GM15510 (cell line): ENCODE results near the gene MBD3L2B.
"Not testable (repeated sequence)": the region's sequence is repeated elsewhere in the genome, so short reads cannot be mapped to it uniquely, and the experiment has no call there.

ENCODE experiments used
- POLR2A ChIP-seq: IDR thresholded peaks from 3 replicates; pipeline ENCODE4 v1.6.1; 2011; ENCODE audit warnings: borderline replicate concordance; ENCODE audit not compliant: insufficient read length; ENCODE audit errors: extremely low read depth

The MBD3L2B gene

DNA sequence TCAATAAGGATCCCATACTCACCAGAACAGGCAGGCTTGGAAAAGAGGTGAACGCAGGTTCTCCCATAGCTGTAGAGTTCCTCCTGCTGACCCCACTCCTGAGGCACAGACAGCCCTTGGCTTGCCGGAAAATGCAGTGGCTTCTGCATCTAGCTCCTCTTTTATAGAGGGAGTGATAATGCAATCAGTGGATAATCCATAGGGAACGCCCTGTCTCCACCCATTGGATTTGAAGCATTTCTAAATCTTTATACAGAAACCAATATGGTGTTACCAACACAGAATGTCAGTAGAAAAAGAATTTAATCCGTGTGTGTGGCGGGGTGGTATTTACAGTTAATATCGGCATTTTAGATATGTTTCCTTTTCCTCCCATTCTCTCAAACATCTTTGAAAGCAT is at the start of gene MBD3L2B:
TSS of gene MBD3L2B (minus strand) at position 101 of the 400 bp plus-strand sequence. CDS start at position 67, 34 bp downstream.
- TF ChIP-seq POLR2A, result not testable (repeated sequence)

DNA sequence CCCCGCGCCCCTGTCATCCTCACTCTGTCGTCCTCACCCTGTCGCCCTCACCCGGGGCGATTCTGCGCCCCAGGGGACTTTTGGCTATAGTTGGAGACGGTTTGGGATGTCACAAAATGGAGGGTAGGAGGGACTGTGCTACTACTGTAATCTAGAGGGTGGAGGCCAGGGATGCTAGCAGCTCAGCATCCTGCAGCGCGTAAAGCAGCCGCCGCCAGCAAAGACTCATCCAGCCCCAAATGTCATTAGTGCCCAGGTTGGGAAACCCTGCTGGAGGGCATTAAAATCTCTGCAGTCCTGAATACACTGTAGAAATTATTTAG is 48.6 kb upstream of the MBD3L2B start:
- no peak for TF ChIP-seq POLR2A

DNA sequence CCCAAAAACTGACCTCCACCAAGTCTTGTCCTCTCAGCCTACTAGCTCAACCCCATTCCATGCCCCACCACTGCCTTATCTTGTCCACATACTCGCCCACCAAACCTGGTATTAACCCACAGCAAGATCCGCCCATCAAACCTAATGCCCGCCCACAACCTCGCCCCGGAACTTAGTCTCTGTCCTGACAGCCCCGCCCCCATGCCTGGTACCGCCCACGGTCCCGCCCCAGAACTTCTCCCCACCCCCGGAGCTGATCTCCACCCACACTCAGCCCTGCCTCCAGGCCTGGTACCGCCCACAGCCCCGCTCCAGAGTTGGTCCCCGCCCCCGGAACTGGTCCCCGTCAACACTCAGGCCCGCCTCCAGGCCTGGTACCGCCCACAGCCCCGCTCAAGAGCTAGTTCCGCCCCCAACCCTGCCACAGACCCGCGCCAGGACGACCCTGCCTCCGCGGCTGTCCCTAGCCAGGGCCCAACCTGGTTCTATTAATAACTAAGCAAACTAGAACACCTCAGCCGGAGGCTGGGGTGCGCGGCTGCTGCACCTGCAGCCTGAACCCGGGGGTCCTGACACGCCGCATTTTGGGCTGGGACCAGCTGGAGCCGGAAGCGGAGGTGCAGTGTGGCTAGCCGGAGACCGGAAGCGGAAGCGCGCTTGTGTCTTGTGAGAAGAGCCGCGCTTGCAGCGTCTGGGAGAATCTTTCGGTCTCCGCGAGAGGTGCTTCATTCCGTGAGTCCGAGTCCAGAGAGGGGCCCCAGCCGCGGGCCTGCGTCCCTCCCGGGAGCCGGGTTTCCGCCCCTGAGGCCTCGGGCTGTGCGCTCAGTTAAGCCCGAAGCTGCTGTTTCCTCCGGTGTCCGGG is 48.0 kb upstream of the MBD3L2B start, which contains the start of gene ZNF557:
TSS of gene ZNF557 (plus strand) at position 662 of the 862 bp plus-strand sequence. CDS start 5,372 bp downstream, outside the sequence.
- peak; percentile 88 for TF ChIP-seq POLR2A

DNA sequence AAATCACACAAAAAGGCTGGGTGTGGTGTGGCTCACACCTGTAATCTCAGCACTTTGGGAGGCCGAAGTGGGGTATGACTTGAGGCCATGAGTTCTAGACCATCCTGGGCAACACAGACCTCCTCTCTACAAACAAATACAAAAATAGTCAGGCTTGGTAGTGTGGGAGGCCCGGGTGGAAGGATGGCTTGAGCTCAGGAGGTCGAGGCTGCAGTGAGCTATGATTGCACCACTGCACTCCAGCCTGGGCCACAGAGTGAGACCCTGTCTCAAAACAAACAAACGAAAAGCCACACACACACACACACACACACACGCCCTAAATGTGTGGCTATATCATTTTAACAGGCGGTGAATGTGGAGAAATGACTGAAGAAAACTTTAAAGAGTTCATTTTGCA is 47.4 kb upstream of the MBD3L2B start:
- no peak for TF ChIP-seq POLR2A

DNA sequence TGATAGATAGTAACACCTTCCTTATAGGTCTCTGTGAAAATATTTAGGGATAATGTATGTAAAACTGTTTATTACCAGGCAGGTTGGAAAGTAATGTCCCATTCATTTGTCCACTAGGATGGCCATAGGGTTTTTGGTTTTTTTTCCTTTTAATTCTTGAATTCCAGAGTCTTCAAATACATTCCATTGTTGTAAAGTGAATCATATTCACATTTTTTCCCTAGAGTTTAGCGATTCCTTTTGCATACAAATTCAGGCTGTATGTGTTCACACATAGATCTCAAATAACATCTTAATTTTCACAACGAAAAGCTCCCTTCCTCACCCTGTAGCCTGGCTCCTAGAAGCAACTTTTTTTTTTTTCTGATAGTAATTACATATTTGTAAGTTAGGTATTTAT is 46.5 kb upstream of the MBD3L2B start:
- TF ChIP-seq POLR2A, result no peak

DNA sequence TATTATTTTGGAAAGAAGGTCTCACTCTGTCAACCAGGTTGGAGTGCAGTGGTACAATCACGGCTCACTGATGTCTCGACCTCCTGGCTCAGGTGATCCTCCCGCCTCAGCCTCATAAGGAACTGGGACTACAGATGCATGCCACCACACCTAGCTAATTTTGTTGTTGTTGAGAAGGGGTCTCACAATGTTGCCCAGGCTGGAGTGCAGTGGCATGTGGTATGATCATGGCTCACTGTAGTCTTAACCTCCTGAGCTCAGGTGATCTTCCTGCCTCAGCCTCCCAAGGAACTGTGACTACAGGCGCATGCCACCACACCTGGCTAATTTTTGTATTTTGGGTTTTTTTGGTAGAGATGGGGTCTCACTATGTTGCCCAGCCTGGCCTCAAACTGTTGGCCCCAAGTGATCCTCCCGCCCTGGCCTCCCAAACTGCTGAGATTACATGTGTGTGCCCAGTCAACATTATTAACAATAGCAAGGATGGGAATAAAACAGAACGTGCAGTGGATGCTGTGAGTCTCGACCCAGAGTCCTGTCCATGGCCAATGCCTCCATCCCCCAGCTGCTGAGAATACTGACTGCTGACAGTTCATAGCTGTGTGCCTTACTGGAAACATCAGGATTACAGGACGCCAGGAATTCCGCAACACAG is 42.7 kb upstream of the MBD3L2B start:
- TF ChIP-seq POLR2A, result no peak

DNA sequence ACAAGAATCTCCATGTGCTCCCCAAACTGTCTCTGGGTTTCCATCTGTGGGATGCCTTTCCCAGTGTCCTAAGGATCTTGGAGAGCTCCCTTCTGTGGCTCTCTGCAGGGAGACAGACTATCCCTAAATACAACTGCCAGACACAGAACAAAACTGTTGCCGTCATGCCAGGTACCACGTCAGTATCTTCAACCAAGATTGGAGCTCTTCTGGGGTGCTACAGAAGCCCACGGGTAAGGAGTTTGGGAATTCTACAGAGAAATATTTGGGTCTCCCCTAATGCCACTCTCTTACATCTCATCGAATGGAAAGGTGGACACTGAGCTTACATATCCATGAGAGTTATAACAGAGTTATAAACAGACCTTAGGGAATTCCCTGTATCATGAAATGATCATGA is 42.1 kb upstream of the MBD3L2B start:
- no peak for TF ChIP-seq POLR2A

DNA sequence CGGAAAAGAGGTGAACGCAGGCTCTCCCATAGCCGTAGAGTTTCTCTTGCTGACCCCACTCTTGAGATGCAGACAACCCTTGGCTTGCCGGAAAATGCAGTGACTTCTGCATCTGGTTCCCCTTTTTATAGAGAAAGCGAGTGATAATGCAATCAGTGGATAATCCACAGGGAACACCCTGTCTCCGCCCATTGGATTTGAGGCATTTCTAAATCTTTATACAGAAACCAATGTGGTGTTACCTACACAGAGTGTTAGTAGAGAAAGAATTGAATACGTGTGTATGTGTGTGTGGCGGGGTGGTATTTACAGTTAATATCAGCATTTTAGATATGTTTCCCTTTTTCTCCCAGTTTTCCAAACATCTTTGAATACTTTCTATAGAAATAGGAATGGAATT is 37.3 kb upstream of the MBD3L2B start, which contains the start of gene MBD3L3:
TSS of gene MBD3L3 (minus strand) at position 101 of the 400 bp plus-strand sequence. CDS start at position 30, 71 bp downstream.
- TF ChIP-seq POLR2A, result not testable (repeated sequence)

DNA sequence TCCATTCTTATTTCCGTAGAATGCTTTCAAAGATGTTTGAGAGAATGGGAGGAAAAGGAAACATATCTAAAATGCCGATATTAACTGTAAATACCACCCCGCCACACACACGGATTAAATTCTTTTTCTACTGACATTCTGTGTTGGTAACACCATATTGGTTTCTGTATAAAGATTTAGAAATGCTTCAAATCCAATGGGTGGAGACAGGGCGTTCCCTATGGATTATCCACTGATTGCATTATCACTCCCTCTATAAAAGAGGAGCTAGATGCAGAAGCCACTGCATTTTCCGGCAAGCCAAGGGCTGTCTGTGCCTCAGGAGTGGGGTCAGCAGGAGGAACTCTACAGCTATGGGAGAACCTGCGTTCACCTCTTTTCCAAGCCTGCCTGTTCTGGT is 27.8 kb upstream of the MBD3L2B start, which contains the start of gene MBD3L2:
TSS of gene MBD3L2 (plus strand) at position 301 of the 400 bp plus-strand sequence. CDS start at position 354, 53 bp downstream.
- TF ChIP-seq POLR2A, result not testable (repeated sequence)

DNA sequence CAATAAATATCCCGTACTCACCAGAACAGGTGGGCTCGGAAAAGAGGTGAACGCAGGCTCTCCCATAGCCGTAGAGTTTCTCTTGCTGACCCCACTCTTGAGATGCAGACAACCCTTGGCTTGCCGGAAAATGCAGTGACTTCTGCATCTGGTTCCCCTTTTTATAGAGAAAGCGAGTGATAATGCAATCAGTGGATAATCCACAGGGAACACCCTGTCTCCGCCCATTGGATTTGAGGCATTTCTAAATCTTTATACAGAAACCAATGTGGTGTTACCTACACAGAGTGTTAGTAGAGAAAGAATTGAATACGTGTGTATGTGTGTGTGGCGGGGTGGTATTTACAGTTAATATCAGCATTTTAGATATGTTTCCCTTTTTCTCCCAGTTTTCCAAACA is 18.8 kb upstream of the MBD3L2B start, which contains the start of gene MBD3L4:
TSS of gene MBD3L4 (minus strand) at position 101 of the 400 bp plus-strand sequence. CDS start at position 66, 35 bp downstream.
- not testable (repeated sequence) for TF ChIP-seq POLR2A

DNA sequence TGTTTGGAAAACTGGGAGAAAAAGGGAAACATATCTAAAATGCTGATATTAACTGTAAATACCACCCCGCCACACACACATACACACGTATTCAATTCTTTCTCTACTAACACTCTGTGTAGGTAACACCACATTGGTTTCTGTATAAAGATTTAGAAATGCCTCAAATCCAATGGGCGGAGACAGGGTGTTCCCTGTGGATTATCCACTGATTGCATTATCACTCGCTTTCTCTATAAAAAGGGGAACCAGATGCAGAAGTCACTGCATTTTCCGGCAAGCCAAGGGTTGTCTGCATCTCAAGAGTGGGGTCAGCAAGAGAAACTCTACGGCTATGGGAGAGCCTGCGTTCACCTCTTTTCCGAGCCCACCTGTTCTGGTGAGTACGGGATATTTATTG is 9.0 kb upstream of the MBD3L2B start, which contains the start of gene MBD3L5:
TSS of gene MBD3L5 (plus strand) at position 301 of the 400 bp plus-strand sequence. CDS start at position 335, 34 bp downstream.
- TF ChIP-seq POLR2A, result not testable (repeated sequence)

DNA sequence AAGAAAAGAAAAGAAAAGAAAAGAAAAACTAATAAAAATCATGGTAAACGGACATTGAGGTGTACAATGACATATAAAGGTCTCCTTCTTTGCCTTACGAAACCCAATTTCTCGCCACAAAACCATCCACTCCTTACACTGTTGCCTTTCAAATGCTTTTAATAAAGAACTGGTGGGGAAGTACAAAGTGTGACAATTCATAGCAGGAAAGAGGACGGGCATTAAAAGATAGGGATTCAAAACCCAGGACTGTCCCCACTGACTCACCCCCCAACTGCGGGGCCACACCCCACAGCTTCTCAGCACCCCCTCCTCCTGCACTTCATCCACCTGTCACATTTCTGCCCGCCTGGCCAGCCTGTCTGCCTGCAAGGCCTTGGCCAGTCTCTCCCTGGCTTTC is 2.4 kb downstream of the MBD3L2B start:
- TF ChIP-seq POLR2A, result no peak

DNA sequence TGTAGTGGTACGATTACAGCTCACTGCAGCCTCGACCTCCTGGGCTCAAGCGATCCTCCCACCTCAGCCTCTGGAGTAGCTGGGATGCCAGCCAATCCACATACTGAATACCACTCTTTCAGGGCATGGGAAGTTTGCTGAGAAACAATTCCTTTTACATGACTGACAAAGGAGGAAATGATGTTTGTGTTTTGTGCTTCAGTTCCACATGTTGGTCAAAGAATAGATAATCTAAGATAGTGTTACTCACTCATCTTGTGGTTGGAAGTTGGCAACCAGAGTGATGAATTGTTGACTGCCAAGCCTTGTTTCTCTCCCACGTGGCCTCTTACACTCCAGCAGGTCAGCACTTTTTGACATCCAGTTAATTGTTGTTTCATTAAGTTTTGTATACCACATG is 7.6 kb downstream of the MBD3L2B start:
- no peak for TF ChIP-seq POLR2A

DNA sequence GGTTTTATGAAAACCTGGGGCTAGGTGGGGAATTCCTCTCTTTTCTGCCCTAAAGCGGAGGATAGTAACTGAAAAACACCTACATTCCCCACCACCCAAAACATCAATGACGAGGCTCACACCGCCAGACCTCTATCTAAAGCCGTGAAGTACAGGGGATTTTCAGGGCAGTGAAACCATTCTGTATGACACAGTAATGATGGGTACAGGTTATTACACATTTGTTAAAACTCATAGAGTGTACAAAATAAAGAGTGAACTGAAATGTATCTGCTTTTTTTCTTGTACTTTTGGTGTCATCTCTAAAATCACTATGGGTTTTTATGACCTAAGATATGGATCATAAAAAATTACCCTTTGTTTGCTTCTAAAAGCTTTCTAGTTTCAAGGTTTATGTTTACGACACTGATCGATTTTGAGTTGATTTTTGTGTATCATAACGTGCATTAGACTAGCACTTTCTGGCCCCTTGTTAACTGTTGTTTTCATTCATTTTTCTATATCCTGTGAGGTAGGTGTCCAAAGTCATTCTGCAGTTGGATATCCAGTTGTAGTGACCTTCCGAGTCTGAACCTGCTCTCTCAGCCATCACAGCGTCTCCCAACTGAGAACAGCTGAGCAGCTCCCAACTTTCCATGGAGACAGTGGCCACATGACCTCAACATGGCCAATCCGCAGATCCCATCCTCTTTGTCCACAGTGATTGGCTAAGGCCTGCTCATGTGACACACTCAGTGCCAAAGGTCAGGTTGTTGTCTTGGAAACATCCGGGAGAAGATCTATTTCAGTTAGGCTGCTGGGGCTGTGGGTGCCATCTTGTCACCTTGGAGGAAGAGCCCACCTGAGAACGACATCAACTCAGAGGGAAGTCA is 10.3 kb downstream of the MBD3L2B start:
- TF ChIP-seq POLR2A, result no peak
